Measurements from ENCODE around the gene APOBEC3F. TPM values are rescaled to one million over a fixed set of nuclear protein-coding genes. Genes with fewer than 3 reads are reported as not detected.

The APOBEC3F gene
- total and polyA plus RNA-seq, 5 donors from 2014 or later = 7.8 to 18.4 (median 10.8) TPM

DNA sequence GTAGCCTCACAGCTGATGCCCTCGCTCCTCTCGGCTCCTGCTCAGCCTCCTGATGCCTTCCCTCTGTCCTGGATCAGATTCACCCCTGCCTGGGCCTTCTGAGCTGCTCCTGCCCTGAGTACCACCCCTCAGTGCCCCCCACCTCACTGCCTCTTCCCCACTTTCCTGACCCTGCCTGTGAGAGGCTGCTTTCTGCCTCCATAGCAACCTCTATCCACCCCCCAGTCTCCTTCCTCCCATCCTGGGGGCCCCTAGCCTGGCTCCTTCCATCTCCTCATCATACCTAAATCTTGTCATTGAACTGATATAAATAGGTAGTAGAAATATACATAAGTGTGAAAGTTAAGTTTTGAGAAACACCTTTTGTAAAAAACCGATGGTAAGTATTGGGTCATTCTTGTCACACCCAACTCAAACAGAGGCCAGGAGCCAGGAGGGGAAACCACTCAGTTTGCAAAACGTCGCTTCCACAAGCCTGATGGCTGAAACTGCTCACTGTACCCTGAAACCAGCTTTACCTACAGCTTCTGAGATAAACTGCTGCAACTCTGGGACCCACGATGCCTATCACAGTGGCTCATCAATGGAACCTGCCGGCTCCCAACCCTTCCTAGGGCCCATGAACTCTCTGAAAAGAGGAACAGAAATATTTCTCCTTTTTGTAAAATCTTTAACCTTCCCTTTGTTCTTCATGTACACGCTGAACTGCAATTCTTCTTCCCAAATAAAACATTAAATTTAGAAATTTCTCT lies 51.6 kb downstream of the APOBEC3F start:
- peaks cover under 1% of the 10 kb centered on the region for H3K36me3 ChIP-seq (ENCODE audit: control insufficient read depth, insufficient read depth, low read length)
- H3K27me3 Mint-ChIP-seq = no peaks in the 10 kb centered on the region
- H3K27ac Mint-ChIP-seq = peak overlapping the region; percentile 94 to 99 (median 96)
- peaks cover 4% of the 10 kb centered on the region for H3K36me3 Mint-ChIP-seq
- H3K4me3 Mint-ChIP-seq = peak overlapping the region; percentile 46 to 80 (median 68)
- no peaks in the 10 kb centered on the region for H3K27me3 ChIP-seq (ENCODE audit: control insufficient read depth, insufficient read depth, low read length)
- H3K27ac ChIP-seq (ENCODE audit: insufficient read depth, low read length, poor library complexity, severe bottlenecking) = peak overlapping the region; percentile 94
- H3K9me3 Mint-ChIP-seq = no peaks in the 10 kb centered on the region
- no peaks in the 10 kb centered on the region for H3K9me3 ChIP-seq (ENCODE audit: control insufficient read depth in 2 of 2, low read length in 2 of 2)
- no peak for ATAC-seq (ENCODE audit: low read depth in 2 of 2)
- no peak overlapping the region for H3K4me3 ChIP-seq (ENCODE audit: low read depth, low read length)
- H3K4me1 Mint-ChIP-seq = peaks cover 11 to 89% (median 51%) of the 10 kb centered on the region in 4 donors
- peak in 1 of 3 donors; percentile 42 for DNase-seq
- H3K4me1 ChIP-seq (ENCODE audit: control insufficient read depth, insufficient read depth, low read length, poor library complexity, severe bottlenecking) = peaks cover 74% of the 10 kb centered on the region

DNA sequence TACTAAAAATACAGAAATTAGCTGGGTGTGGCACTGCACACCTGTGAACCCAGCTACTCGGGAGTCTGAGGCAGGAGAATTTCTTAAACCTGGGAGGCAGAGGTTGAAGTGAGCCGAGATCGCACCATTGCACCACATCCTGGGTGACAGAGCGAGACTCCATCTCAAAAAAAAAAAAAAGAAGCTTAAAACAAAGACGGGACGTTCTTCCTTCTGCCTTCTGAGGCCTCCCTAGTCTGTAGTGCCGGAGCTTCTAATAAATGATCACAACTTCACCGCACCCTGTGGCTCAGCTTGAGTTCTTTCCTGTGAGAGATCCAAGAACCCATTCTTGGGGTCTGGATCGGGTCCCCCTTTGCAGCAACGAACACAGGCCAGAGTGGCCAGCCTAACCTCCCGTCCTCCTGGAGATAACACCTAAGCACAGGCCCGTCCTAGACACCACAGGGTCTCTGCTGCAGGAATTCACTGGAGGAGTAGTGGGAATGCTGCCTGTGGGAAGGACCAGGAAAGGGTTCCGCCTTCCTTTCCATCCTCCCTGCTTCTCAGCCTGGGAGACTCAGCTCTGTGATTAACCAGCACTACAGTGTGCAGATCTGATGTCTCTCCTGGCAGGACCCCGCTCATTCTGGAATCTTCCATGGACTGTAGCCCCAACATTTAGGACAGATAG lies 54.2 kb downstream of the APOBEC3F start:
- Mint-ChIP-seq H3K27me3 (no peaks in the 10 kb centered on the region), H3K4me3 (peak overlapping the region in 2 of 4 donors; percentile 62 to 84), H3K36me3 (no peaks in the 10 kb centered on the region), H3K9me3 (no peaks in the 10 kb centered on the region), H3K27ac (peak overlapping the region; percentile 60 to 88 (median 88)), H3K4me1 (peaks cover 9 to 90% (median 56%) of the 10 kb centered on the region in 4 donors)
- Histone ChIP-seq H3K9me3 (ENCODE audit: control insufficient read depth in 2 of 2, low read length in 2 of 2) (no peaks in the 10 kb centered on the region), H3K36me3 (ENCODE audit: control insufficient read depth, insufficient read depth, low read length) (no peaks in the 10 kb centered on the region), H3K4me1 (ENCODE audit: control insufficient read depth, insufficient read depth, low read length, poor library complexity, severe bottlenecking) (peaks cover 84% of the 10 kb centered on the region), H3K27me3 (ENCODE audit: control insufficient read depth, insufficient read depth, low read length) (no peaks in the 10 kb centered on the region), H3K4me3 (ENCODE audit: low read depth, low read length) (no peak overlapping the region), H3K27ac (ENCODE audit: insufficient read depth, low read length, poor library complexity, severe bottlenecking) (peak overlapping the region; percentile 93)
- no peak for ATAC-seq (ENCODE audit: low read depth in 2 of 2)
- DNase-seq = peak in 1 of 3 donors; percentile 59

DNA sequence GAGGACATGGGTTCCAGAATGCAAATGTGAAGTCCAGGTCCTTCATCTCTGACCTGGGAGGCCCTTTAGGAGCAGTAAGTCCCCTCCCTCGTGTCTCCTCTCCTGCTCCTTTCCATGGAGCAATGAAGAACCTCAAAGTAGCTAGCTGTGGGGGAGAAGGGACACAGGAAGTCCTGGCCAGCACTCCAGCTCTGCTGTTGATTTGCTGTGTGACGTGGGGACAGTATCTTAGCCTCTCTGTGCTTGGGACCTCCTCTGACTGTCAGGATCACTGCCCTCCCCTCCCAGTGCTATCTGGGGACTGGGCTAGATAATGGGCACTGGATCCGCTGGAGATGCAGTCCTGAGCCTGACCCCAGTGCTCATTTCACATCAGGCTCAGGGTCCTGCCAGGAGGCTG lies 55.3 kb downstream of the APOBEC3F start:
- H3K4me1 Mint-ChIP-seq = peaks cover 5 to 86% (median 48%) of the 10 kb centered on the region in 4 donors
- H3K4me3 ChIP-seq (ENCODE audit: low read depth, low read length) = no peak overlapping the region
- H3K9me3 Mint-ChIP-seq = no peaks in the 10 kb centered on the region
- ATAC-seq (ENCODE audit: low read depth in 2 of 2) = no peak
- no peaks in the 10 kb centered on the region for H3K27me3 Mint-ChIP-seq
- peak overlapping the region; percentile 76 to 88 (median 88) for H3K27ac Mint-ChIP-seq
- no peaks in the 10 kb centered on the region for H3K9me3 ChIP-seq (ENCODE audit: control insufficient read depth in 2 of 2, low read length in 2 of 2)
- H3K27ac ChIP-seq (ENCODE audit: insufficient read depth, low read length, poor library complexity, severe bottlenecking) = peak overlapping the region; percentile 93
- peak overlapping the region in 1 of 4 donors; percentile 12 for H3K4me3 Mint-ChIP-seq
- peaks cover 79% of the 10 kb centered on the region for H3K4me1 ChIP-seq (ENCODE audit: control insufficient read depth, insufficient read depth, low read length, poor library complexity, severe bottlenecking)
- no peak for DNase-seq
- H3K27me3 ChIP-seq (ENCODE audit: control insufficient read depth, insufficient read depth, low read length) = no peaks in the 10 kb centered on the region
- H3K36me3 Mint-ChIP-seq = no peaks in the 10 kb centered on the region
- no peaks in the 10 kb centered on the region for H3K36me3 ChIP-seq (ENCODE audit: control insufficient read depth, insufficient read depth, low read length)

DNA sequence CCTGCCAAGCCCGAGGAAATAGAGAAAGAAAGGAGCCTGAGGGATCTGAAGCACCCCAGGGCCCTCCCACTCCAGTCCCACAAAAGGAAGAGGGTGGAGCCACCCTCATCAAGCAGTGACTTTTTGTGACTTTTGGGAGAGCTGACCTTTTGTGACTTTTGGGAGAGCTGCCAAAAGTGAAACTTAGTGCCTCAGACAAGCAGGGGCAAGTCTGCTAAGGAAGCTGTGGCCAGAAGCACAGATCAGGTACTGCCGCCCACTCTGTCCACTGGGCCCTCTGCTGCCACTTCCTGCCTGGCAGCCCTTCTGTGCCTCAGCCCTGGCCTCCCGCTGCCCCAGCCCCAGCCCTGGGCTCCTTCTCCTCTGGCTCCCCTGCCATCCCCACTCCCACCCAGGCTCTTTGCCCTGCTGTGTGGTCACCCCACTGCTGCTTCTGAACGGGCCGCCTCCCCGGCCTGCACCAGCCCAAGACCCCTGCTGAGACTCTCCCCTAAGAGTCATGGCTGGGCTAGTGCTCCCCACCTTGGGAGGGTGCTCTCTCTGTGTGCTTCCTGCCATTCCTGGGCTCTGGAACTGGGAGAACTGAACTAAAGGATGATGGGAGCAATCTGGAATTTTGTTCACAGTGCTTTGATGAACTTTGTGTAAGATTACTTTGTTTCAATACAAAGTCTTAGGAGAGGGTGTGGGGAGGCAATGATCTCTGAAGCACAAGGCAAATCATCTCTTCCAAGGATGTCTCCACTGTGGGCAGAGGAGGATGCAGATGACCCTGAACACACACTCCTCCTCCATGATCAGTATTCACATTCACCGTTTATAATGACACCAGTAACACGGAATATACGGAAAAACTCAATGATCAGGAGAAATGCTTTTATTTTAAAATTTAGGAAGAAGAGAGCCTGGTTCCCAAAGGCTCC lies 56.7 kb downstream of the APOBEC3F start, which contains the start of gene APOBEC3H:
Gene APOBEC3H (plus strand): TSS at position 147 of the 923 bp plus-strand sequence. CDS start 3,035 bp downstream, outside the sequence.
- Mint-ChIP-seq H3K4me3 (peak within 1 kb of the TSS; percentile 54 to 77 (median 62)), H3K9me3 (no peaks in the 10 kb centered on the region), H3K27me3 (no peaks in the 10 kb centered on the region), H3K36me3 (no peaks in the 10 kb centered on the region), H3K4me1 (peaks cover 5 to 72% (median 40%) of the 10 kb centered on the region in 4 donors), H3K27ac (peak within 1 kb of the TSS; percentile 76 to 93 (median 91))
- no peaks in the 10 kb centered on the region for H3K36me3 ChIP-seq (ENCODE audit: control insufficient read depth, insufficient read depth, low read length)
- H3K27ac ChIP-seq (ENCODE audit: insufficient read depth, low read length, poor library complexity, severe bottlenecking) = peak within 1 kb of the TSS; percentile 93
- no peak within 1 kb of the TSS for H3K4me3 ChIP-seq (ENCODE audit: low read depth, low read length)
- DNase-seq (peak in 1 of 3 donors; percentile 74), ATAC-seq (ENCODE audit: low read depth in 2 of 2) (peak in 1 of 2 donors; percentile 12)
- H3K4me1 ChIP-seq (ENCODE audit: control insufficient read depth, insufficient read depth, low read length, poor library complexity, severe bottlenecking) = peaks cover 66% of the 10 kb centered on the region
- H3K27me3 ChIP-seq (ENCODE audit: control insufficient read depth, insufficient read depth, low read length) = no peaks in the 10 kb centered on the region
- H3K9me3 ChIP-seq (ENCODE audit: control insufficient read depth in 2 of 2, low read length in 2 of 2) = no peaks in the 10 kb centered on the region

DNA sequence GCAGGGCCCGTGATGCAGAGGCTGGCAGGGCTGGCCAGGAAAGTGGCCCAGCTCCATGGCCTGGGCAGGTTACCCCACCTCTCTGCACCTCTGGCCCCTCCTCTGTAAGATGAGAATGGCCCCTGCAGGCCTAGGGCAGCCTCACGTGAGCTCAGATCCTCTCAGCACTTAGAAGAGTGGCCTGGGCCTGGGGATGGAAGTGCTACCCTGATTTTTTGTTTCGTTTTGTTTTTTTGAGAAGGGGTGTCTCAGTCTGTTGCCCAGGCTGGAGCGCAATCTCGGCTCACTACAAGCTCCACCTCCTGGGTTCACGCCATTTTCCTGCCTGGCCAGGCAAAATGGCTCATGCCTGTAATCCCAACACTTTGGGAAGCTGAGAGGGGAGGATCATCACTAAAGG lies 57.4 kb downstream of the APOBEC3F start:
- no peaks in the 10 kb centered on the region for H3K9me3 ChIP-seq (ENCODE audit: control insufficient read depth in 2 of 2, low read length in 2 of 2)
- H3K9me3 Mint-ChIP-seq = no peaks in the 10 kb centered on the region
- H3K4me1 ChIP-seq (ENCODE audit: control insufficient read depth, insufficient read depth, low read length, poor library complexity, severe bottlenecking) = peaks cover 59% of the 10 kb centered on the region
- H3K4me1 Mint-ChIP-seq = peaks cover 5 to 67% (median 36%) of the 10 kb centered on the region in 4 donors
- DNase-seq (no peak), ATAC-seq (ENCODE audit: low read depth in 2 of 2) (no peak)
- no peaks in the 10 kb centered on the region for H3K27me3 ChIP-seq (ENCODE audit: control insufficient read depth, insufficient read depth, low read length)
- H3K4me3 ChIP-seq (ENCODE audit: low read depth, low read length) = no peak overlapping the region
- H3K36me3 ChIP-seq (ENCODE audit: control insufficient read depth, insufficient read depth, low read length) = no peaks in the 10 kb centered on the region
- peak overlapping the region in 2 of 4 donors; percentile 8 to 16 for H3K4me3 Mint-ChIP-seq
- H3K27ac Mint-ChIP-seq = peak overlapping the region; percentile 38 to 93 (median 91)
- no peaks in the 10 kb centered on the region for H3K36me3 Mint-ChIP-seq
- peak overlapping the region; percentile 93 for H3K27ac ChIP-seq (ENCODE audit: insufficient read depth, low read length, poor library complexity, severe bottlenecking)
- H3K27me3 Mint-ChIP-seq = no peaks in the 10 kb centered on the region

DNA sequence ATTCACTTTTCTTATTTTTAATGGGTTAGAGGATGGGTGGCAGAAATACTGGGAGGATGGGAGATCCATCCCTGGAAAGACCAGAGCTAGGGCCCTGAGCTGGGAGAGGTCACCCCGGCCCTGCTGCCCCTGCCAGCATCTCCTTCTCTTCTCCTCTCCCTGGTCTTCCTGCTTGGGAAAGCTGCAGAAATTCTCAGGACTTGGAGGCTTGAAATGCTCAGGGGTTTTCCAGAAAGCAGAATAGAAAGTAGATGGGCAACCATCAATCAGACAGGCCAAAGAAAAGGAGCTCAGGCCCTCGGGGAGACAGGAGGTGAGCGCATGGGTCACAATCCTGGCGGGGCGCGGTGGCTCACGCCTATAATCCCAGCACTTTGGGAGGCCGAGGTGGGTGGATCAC lies 57.9 kb downstream of the APOBEC3F start:
- ATAC-seq (ENCODE audit: low read depth in 2 of 2) = no peak
- Histone ChIP-seq H3K4me3 (ENCODE audit: low read depth, low read length) (no peak overlapping the region), H3K4me1 (ENCODE audit: control insufficient read depth, insufficient read depth, low read length, poor library complexity, severe bottlenecking) (peaks cover 59% of the 10 kb centered on the region), H3K9me3 (ENCODE audit: control insufficient read depth in 2 of 2, low read length in 2 of 2) (no peaks in the 10 kb centered on the region), H3K27me3 (ENCODE audit: control insufficient read depth, insufficient read depth, low read length) (no peaks in the 10 kb centered on the region), H3K27ac (ENCODE audit: insufficient read depth, low read length, poor library complexity, severe bottlenecking) (peak overlapping the region; percentile 93), H3K36me3 (ENCODE audit: control insufficient read depth, insufficient read depth, low read length) (no peaks in the 10 kb centered on the region)
- H3K36me3 Mint-ChIP-seq = no peaks in the 10 kb centered on the region
- H3K27me3 Mint-ChIP-seq = no peaks in the 10 kb centered on the region
- peak overlapping the region in 3 of 4 donors; percentile 8 to 87 (median 77) for H3K4me3 Mint-ChIP-seq
- peaks cover 5 to 65% (median 36%) of the 10 kb centered on the region in 4 donors for H3K4me1 Mint-ChIP-seq
- DNase-seq = no peak
- H3K9me3 Mint-ChIP-seq = no peaks in the 10 kb centered on the region
- peak overlapping the region; percentile 91 to 98 (median 95) for H3K27ac Mint-ChIP-seq

DNA sequence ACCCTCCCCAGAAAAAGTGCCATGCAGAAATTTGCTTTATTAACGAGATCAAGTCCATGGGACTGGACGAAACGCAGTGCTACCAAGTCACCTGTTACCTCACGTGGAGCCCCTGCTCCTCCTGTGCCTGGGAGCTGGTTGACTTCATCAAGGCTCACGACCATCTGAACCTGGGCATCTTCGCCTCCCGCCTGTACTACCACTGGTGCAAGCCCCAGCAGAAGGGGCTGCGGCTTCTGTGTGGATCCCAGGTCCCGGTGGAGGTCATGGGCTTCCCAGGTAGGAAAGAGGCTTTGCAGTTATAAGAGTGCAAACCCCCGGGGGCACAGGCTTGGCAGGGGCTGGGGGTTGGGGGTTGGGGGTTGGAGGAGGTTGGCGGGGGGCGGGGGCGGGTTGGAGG lies 60.6 kb downstream of the APOBEC3F start:
- Mint-ChIP-seq H3K4me1 (peaks cover 5 to 44% (median 23%) of the 10 kb centered on the region in 4 donors), H3K4me3 (peak overlapping the region in 1 of 4 donors; percentile 47), H3K27ac (peak overlapping the region in 1 of 3 donors; percentile 71), H3K27me3 (no peaks in the 10 kb centered on the region), H3K36me3 (no peaks in the 10 kb centered on the region), H3K9me3 (no peaks in the 10 kb centered on the region)
- Histone ChIP-seq H3K27ac (ENCODE audit: insufficient read depth, low read length, poor library complexity, severe bottlenecking) (no peak overlapping the region), H3K36me3 (ENCODE audit: control insufficient read depth, insufficient read depth, low read length) (no peaks in the 10 kb centered on the region), H3K9me3 (ENCODE audit: control insufficient read depth in 2 of 2, low read length in 2 of 2) (no peaks in the 10 kb centered on the region), H3K4me1 (ENCODE audit: control insufficient read depth, insufficient read depth, low read length, poor library complexity, severe bottlenecking) (peaks cover 43% of the 10 kb centered on the region), H3K4me3 (ENCODE audit: low read depth, low read length) (no peak overlapping the region), H3K27me3 (ENCODE audit: control insufficient read depth, insufficient read depth, low read length) (no peaks in the 10 kb centered on the region)
- DNase-seq (no peak), ATAC-seq (ENCODE audit: low read depth in 2 of 2) (no peak)
